WERI-Rb-1 (cell line): ENCODE data around the gene CLBA1.

Experiments
- DNase-seq: peaks from one replicate; pipeline ENCODE4 v3.0.0-alpha.2; 2020
- H3K27ac ChIP-seq: fragments of 250-450 bp; sonication (Bioruptor Pico); 2 replicates; pipeline ENCODE4 v1.5.1; 2020; ENCODE audit warnings: mild to moderate bottlenecking, moderate library complexity
- H3K27me3 ChIP-seq: fragments of 250-450 bp; sonication (Bioruptor Pico); 2 replicates; pipeline ENCODE4 v1.5.1; 2021; ENCODE audit warnings: mild to moderate bottlenecking, low read depth, moderate library complexity; ENCODE audit not compliant: insufficient read depth, severe bottlenecking
- H3K36me3 ChIP-seq: fragments of 250-450 bp; sonication (Bioruptor Pico); 2 replicates; pipeline ENCODE4 v1.5.1; 2020; ENCODE audit warnings: mild to moderate bottlenecking, moderate library complexity
- H3K4me3 ChIP-seq: 2 replicates; pipeline ENCODE4 v1.5.1; 2011; ENCODE audit warnings: low read depth, mild to moderate bottlenecking, control low read depth, low read length
- H3K9me3 ChIP-seq: fragments of 250-450 bp; sonication (Bioruptor Pico); 2 replicates; pipeline ENCODE4 v1.5.1; 2021; ENCODE audit warnings: mild to moderate bottlenecking, moderate library complexity; ENCODE audit not compliant: severe bottlenecking
- TF ChIP-seq, protein P1 (sequence below): IDR thresholded peaks from 2 replicates; pipeline ENCODE4 v1.5.1; 2011; ENCODE audit warnings: low read depth, mild to moderate bottlenecking, control low read depth, inconsistent platforms, low read length

CLBA1 gene

DNA sequence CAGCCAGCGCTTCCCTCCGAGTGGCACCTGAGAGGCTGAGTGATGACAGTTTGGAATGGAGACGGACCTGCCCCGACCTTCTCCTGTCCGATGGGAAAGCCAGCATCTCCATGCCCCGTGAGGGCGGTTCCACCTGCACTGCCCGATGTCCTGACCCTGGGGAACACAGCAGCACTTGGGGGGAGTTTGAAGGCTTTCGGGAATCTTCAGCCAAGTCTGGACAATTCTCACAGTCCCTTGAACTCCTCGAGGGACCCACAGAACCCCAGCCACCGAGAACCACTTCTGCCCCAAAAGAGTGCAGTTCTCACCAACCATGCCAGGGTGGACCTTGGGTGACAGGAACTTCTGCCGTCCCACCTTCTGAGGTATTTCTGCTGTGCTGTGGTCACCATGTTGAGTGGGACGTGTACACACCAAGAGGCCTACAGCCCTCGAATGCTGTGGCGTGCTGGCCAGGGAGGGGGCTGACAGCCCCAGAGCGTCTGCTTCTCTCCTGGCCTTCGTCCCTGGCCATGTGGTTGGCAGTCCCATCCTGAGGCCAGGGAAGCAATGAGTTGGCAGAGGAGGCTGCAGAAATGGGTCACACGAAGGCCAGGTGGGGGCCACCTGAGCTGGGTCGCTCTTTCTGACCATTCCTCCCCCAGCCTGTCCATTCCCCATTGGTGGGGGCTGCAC, 1.0 kb downstream of the CLBA1 start:
- Histone ChIP-seq H3K27ac (no peak overlapping the region), H3K9me3 (no peaks in the 10 kb centered on the region), H3K27me3 (no peaks in the 10 kb centered on the region), H3K4me3 (peak overlapping the region; percentile 78), H3K36me3 (no peaks in the 10 kb centered on the region)
- DNase-seq = no peak
- TF ChIP-seq, protein P1, sequence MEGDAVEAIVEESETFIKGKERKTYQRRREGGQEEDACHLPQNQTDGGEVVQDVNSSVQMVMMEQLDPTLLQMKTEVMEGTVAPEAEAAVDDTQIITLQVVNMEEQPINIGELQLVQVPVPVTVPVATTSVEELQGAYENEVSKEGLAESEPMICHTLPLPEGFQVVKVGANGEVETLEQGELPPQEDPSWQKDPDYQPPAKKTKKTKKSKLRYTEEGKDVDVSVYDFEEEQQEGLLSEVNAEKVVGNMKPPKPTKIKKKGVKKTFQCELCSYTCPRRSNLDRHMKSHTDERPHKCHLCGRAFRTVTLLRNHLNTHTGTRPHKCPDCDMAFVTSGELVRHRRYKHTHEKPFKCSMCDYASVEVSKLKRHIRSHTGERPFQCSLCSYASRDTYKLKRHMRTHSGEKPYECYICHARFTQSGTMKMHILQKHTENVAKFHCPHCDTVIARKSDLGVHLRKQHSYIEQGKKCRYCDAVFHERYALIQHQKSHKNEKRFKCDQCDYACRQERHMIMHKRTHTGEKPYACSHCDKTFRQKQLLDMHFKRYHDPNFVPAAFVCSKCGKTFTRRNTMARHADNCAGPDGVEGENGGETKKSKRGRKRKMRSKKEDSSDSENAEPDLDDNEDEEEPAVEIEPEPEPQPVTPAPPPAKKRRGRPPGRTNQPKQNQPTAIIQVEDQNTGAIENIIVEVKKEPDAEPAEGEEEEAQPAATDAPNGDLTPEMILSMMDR = no peak

DNA sequence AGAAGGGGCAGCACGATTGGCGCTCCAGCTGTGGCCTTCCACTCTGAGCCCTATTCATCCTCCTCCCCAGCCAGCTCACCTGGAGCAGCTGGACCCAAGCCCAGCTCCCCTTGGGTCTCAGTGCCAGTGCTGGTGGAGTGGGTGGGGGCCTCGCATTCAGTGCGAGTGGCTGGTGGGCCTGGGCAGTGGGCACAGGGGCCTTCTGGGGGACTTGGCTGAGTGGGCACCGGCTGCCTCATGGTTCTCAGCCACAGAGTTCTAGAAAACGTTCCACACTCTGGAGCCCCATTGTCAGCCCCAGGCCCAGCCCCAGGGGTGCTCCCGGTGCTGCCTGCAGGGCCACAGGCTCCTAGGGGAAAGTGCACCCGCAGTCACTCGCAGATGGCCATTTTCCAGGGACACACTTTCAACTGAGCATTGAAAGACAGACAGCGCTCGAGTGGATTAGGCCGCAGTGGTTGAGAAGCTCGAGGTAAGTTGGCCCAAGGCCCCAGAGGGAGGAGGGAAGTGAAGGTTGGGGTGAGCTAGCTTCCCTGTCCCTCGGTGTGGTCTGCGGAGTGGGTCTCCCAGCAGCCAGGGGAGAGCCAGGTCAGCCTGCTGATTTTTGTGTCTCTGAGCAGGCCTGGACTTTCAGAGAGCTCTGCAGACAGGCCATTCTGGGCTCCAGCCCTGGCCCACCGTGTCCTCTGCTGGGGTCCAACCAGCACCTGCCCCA, 3.8 kb downstream of the CLBA1 start:
- Histone ChIP-seq H3K9me3 (no peaks in the 10 kb centered on the region), H3K4me3 (no peak overlapping the region), H3K27me3 (no peaks in the 10 kb centered on the region), H3K36me3 (peaks cover 6% of the 10 kb centered on the region), H3K27ac (no peak overlapping the region)
- TF ChIP-seq, protein P1 = no peak
- DNase-seq = no peak

DNA sequence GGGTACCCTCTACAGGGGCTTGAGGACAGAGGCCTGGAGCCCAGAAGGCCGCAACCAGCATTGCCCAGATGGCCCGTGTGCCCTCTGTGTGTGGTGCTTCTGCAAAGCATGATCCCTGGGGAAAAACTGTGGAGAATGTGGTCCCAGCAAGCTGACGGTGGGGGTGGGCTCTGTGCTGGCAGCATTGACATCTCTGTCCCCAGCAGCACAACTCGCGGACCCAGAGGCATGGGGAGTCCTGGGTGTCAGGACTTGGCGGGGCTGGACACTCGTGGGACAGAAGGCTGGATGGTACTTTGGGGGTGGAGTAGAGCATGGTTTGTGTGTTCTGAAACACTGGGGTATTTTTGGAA, 4.3 kb downstream of the CLBA1 start:
- no peak overlapping the region for H3K27ac ChIP-seq
- H3K27me3 ChIP-seq = no peaks in the 10 kb centered on the region
- no peaks in the 10 kb centered on the region for H3K9me3 ChIP-seq
- TF ChIP-seq, protein P1 = no peak
- no peak for DNase-seq
- H3K36me3 ChIP-seq = peaks cover 6% of the 10 kb centered on the region
- no peak overlapping the region for H3K4me3 ChIP-seq

DNA sequence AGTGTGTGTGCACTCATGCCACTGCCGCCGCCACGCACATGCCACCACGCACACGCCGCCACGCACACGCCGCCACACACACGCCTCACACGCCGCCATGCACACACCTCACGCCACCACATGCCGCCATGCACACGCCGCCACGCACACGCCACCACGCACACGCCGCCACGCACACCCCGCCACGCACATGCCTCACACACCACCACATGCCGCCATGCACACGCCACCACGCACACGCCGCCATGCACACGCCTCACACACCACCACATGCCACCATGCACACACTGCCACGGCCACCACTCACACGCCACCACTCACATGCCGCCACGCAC, 6.3 kb downstream of the CLBA1 start:
- DNase-seq = no peak
- TF ChIP-seq, protein P1 = no peak
- H3K27me3 ChIP-seq = no peaks in the 10 kb centered on the region
- no peaks in the 10 kb centered on the region for H3K9me3 ChIP-seq
- H3K36me3 ChIP-seq = peaks cover 6% of the 10 kb centered on the region
- no peak overlapping the region for H3K4me3 ChIP-seq
- no peak overlapping the region for H3K27ac ChIP-seq

DNA sequence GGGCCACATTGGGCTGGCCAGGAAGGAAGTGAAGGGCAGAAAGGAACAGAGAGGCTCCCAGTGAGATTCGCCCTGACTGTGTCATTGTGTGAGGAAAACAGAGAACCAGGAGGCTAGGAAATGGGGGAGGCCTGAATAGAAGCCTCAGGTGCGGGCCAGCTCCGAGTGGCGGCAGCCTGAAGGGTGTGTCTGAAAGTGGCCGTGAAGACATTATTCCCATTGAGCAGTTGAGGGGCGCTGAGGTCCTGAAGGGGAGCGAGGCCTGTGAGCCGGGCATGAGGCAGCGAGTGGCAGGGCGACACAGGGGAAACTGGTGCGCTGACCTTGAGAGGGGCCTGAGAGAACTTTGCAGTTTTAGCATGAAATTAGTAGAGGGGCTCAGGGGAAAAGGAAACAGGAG, 6.9 kb downstream of the CLBA1 start:
- no peak for DNase-seq
- H3K27ac ChIP-seq = peak overlapping the region; percentile 25

More for the DNA sequence above, 6.9 kb downstream of the CLBA1 start:
- Histone ChIP-seq H3K9me3 (no peaks in the 10 kb centered on the region), H3K4me3 (no peak overlapping the region), H3K36me3 (peaks cover 6% of the 10 kb centered on the region), H3K27me3 (no peaks in the 10 kb centered on the region)
- TF ChIP-seq, protein P1 = no peak
